ENCODE measurements around the gene PTPRG.

DNA sequence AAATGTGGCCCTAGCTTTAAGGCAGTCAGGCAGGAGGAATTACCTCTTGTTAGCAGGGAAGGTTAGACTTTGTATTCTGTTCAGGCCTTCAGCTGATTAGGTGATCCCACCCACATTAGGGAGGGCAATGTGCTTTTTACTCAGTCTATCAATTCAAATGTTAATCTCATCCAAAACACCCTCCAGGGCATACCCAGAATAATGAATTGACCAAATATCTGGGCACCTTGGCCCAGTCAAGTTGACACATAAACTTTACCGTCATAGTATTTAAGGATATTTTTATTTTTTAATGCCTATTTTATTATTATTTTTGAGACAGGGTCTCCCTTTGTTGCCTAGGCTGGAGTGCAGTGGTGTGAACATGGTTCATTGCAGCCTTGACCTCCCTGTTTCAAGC, 146.1 kb downstream of the PTPRG start:
- TF ChIP-seq POLR2AphosphoS5 (IDR thresholded peaks at IDR 0.05; ENCODE audit: low read depth, low read length) = no peak
- no peak for TF ChIP-seq TAF1 (IDR thresholded peaks at IDR 0.05; ENCODE audit: borderline replicate concordance, low read depth, low read length)
